NCI-H2196 (cell line): ENCODE measurements around the gene PRR36.

Source experiments
- DNase-seq: peaks from one replicate; lab custom pipeline; 2025; ENCODE audit not compliant: unreplicated experiment; lab: John Stamatoyannopoulos, UW

The PRR36 gene

DNA sequence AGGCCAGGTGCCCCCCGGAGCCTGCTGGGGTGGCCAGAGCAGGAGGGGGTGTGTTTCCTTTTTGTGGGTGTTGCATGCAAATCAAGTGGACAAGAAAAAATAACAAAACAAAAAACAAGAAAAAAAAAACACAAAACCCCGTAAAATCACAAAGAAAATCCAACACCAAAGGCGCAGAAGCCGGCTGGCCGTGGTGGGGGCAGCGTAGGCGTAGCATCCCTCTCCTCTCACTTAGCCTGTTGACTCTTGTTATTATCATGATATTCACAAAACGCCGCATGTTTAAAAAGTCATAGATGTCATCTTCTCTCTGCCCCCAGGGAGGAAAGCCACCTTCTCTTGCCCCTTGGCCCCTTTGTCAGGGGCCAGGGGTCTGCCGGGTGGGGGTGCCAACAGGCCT lies 39.5 kb upstream of the PRR36 start:
- no peak for DNase-seq

DNA sequence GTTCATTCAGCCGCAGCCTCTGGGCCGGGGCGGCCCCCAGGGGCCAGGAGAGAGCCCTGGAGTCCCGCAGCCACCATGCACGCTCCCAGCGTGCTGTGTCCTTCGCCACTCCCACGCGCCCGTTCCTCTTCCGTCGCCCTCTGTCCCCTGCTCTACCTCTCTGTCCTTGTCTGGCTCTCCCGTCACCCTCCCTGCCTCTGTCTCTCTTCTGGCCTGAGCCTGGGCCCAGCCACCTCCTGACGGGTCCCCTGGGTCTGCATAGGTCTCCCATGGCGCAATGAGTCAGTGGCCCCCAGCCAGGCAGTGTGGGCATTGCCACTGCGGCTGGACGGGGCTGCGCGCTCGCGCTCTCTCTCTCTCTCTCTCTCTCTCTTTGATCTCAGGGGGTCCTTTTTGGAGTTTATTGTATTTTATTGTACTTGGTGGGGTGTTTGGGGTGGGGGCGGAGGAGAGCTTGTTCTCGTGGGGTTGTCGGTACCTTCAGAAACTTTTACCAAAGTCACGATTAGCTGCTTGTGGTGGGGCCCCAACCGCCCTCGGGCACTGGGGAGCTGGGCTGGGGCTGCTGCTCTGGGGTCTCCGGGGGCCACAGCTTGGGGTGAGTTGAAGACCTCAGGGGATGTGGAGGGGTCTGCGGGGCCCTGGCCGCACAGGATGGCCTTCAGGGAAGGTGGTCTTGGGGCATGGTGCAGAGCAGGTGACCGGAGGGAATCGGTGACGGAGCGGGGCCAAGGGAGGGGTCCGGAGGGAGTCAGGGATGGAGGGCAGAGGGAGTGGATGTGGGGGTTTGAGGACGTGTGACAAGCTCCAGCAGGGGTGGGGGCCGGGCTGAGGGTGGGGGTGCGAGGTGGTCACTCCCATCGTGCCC lies 38.7 kb upstream of the PRR36 start:
- no peak for DNase-seq

DNA sequence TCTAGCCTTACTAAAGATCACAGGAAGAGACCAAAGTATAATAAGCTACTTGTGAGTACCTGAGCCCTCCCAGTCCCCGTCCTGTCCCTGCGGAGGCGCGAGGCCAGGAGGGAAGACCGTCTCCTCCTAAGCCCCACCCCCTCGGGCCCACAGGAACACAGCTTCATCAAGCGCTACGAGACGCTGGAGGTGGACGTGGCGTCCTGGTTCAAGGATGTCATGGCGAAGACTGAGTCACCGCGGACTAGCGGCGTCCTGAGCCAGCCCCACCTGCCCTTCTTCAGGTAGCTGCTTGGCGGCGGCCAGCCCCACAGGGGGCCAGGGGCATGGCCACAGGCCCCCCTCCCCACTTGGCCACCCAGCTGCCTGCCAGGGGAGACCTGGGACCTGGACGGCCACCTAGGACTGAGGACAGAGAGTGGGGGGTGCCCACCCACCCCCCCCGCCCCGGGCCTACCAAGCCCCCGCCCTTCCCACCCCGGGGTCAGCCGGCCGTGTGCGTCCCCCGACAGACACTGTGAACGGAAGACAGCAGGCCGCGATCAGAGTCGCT lies 38.0 kb upstream of the PRR36 start:
- DNase-seq = no peak

DNA sequence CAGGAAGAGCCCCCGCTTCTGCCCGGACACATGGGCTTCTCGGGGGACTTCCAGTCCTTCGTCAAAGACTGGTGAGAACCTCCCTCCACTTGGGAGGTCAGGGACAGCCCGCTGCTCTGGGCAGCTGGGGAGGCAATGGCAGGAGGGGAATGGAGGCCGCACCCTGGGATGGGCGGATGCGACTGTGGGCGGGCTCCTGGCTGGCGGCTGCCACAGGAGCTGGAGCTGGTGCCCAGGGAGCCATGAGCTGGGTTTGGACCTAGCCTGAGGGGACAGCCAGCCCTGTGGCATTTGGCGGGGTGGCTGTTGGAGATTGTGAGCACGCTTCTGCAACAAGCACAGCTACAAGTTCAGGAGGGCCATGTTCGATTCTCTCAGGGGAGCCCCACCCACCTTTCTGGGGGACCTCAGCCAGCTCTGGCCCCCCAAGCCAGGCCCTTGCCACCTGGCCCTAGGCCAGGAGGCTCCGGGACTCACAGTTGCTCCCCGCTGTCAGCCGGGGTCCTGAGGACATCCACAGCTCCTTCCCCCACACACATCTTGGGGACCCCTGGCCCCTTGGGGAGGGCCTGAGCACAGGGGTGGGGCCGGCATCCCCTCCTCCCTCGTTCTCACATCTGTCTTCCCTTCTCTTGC lies 37.4 kb upstream of the PRR36 start:
- no peak for DNase-seq

DNA sequence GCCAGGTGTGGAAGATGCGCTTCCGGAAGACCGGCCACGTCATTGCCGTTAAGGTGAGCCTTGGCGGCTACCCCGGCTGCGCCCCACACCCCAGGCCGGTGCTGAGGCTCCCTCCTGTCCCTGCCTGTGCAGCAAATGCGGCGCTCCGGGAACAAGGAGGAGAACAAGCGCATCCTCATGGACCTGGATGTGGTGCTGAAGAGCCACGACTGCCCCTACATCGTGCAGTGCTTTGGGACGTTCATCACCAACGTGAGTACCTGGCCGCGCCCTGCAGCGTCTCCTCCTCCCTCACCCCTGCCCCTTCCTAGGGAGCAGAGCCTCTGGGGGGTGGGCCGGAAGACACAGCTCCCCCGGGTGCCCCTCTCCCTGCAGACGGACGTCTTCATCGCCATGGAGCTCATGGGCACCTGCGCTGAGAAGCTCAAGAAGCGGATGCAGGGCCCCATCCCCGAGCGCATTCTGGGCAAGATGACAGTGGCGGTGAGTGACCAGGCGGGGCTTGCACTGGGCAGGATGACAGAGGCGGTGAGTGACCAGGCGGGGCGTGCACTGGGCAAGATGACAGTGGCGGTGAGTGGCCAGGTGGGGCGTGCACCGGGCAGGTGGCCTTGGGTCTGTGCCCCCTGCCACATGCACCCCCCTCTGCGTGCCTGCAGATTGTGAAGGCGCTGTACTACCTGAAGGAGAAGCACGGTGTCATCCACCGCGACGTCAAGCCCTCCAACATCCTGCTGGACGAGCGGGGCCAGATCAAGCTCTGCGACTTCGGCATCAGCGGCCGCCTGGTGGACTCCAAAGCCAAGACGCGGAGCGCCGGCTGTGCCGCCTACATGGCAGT lies 36.4 kb upstream of the PRR36 start:
- no peak for DNase-seq

DNA sequence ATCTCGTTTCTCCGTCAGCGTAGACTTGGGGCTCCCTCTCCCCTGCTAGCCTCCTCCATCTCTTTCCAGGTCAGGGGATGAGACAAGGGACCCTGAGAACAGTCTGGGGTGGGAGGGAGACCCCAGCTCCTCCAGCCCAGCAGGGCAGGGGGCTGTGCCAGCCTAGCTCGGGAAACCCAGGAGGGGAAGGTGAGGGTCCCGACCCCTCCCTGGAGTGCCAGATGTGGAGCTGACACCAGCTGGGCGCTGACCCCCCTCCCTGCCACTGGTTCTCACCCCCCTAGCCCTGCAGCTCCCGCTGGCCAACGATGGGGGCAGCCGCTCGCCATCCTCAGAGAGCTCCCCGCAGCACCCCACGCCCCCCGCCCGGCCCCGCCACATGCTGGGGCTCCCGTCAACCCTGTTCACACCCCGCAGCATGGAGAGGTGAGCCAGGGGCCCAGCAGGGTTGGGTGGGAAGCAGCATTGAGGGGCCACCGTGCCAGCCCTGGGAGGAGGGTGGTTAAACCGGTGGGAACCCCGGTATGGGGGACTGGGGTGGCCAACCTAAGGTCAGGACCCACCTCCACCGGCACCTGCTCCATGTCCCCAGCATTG lies 35.4 kb upstream of the PRR36 start:
- DNase-seq = no peak

DNA sequence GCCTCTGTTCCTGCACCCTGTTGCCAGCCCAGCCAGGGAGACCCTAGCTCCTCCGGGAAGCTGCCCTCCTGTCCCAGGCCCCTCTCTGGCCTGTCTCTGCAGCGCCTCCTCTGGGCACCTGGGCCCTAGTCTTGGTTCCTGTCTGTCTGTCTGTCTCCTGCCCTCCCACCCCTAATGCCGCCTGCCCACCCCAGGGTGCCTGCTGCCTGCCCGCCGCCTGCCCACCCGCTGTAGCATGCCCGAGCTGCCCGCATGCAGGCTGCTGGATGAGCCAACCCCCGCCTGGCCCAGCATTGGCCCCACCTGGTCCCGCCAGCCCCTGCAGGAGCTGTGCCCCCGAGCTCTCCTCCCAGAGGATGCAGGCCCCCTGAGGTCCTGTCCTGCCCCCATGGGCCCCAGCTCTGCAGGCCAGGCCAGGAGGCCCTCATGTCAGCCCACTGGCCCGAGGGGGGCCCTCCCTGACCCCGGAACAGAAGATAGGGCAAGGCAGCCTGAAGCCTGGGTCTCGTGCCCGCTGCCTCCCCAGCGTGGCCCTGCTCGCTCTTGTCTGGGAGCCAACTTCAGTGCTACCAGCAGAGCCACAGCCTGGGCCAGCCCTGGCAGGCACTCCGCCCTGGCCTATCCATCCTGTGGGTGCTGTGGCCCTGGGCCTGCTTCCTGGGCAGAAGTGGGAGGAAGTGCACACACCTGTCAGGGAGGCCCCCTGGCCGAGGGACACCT lies 34.7 kb upstream of the PRR36 start:
- no peak for DNase-seq

DNA sequence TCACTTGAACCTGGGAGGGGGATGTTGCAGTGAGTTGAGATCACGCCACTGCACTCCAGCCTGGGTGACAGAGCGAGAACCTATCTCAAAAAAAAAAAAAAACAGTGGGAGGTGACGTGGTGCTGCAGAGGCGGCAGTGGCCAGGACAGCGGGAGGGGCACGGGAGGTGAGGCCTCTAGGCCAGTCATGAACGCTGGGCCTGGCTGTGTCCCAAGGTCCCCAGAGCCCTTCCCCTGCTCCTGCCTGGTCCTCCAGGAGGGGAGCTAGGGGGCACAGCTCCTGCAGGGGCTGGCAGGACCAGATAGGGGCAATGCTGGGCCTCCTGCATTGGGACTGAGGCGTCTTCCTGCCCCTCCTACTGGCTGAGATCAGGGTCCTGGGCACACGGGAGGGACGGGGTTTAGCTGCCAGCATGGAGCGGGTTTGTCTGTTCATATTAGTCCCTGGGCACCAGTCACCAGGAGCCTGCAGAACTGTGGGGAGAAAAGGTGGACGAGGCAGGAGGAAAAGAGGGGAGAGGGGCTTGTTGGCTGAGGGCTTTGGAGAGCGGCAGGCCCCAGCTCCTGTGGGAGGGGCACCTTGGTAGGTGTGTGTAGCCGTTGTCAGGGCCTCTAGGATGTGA lies 34.0 kb upstream of the PRR36 start:
- no peak for DNase-seq

DNA sequence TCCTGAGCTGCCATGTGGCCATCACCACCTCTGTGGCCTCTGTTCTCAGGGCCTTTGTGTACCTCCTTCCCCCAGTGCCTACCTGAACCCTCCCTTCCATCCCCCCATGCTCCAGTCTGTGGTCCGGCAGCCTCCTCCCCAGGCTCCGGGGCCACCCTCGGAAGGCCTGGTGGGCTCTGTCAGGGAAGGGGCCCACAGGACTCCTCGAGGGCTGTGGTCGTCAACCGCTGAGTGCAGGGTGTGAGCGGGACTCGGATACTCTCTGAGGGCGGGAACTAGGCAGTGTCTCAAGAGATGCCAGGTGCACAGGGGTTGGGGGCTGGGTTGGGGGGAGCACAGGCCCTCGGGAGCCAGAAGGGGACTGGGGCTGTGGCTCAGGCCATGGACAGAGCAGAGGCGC lies 33.4 kb upstream of the PRR36 start:
- DNase-seq = no peak

DNA sequence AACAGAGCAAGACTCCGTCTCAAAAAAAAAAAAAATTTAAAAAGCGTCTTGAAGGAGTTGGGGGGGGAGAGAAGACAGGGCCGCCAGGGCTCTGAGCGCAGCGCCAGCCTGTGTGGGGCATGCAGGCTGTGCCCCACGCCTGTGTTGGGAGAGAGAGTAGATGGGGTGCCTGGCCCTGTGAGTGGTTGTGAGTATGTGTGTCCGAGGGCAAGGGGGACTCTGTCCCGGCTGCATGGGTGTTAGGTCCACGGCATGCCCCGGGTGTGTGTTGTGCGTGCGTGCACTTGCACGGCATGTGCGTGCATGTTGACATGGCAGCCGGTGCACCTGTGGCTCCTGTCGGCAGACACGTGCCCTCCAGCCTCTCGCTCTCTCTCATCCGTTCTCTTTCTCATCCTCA lies 32.9 kb upstream of the PRR36 start:
- DNase-seq = no peak

DNA sequence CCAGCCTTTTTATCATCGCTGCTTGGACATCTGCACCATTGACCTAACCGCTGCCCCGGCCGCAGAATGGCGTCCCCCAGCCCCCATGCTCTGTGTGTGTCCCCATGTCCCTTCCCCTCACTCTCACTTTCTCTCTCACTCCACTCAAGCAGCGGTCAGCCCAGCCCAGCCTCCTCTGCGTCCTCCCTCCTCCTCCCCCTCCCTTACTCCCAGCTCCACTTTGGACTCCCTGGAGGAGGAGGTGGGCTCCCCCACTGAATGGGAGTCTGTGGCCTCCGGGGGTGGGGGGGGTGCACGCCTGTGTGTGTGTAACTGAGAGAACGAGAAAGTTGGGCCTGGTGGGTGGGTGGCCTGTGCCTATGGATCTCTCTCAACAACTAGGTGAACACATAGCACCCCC lies 31.7 kb upstream of the PRR36 start:
- no peak for DNase-seq

DNA sequence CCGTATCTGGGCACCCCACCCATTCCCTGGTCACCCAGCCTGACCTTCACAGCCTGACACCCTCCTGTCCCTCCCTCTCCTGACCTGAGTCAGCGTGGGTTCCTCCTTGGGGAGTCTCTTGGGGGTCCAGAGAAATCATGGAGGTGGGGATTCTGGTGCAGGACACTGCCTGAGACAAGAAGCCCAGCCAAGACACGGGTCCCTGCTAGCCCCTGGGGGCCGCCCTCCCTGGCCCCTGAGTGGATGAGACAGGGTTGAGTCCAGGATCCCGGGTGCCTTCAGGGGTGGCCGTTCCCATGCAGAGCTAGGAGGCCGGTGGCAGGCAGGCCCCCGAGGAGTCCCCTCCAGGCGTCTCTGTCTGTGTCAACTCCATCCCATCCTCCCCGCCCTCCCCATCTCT lies 31.1 kb upstream of the PRR36 start:
- DNase-seq = no peak

DNA sequence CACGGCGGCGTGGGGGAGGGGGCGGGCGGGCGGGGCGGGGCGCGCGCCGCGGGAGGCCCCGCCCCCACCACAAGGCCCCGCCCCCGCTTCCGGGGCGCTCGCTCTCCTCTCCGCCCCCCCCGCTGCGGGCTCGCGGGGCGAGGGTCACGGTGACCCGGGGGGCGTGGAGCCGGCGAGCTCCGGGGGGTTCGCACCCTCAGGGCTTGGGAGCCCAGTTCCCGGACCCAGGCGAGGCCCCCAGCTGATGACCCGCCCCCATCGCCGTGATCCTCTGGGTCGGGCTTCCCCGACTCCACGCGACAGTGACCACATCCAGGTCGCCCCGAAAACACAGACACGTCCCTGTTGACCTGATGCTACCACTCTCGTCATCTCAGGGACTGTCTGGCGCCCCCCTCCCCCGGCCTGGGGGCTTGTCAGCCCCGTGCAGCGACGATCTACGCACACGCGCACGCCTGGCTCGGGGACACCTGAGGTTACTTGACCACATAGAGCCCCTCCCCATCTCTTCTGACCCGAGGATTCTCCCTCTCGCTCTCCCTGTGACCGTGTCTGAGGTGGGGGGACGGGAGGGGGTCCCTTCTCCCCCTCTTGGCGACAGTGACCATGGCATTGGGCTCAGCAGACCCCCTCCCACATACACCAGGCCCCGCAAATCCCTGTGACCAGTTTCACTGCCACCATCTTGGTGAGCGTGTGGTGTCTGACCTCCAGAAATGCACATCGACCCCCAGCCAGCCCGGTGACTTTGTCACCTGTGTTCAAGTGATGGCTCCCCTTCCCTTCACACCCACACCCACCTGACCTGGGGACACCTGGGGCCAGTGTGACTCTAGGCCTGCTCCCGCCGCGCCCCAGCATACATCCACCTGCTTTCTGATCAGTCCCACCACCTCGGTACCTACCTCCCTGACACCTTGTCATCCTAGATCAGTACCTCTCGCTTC lies 30.2 kb upstream of the PRR36 start:
- peak; percentile 73 for DNase-seq

DNA sequence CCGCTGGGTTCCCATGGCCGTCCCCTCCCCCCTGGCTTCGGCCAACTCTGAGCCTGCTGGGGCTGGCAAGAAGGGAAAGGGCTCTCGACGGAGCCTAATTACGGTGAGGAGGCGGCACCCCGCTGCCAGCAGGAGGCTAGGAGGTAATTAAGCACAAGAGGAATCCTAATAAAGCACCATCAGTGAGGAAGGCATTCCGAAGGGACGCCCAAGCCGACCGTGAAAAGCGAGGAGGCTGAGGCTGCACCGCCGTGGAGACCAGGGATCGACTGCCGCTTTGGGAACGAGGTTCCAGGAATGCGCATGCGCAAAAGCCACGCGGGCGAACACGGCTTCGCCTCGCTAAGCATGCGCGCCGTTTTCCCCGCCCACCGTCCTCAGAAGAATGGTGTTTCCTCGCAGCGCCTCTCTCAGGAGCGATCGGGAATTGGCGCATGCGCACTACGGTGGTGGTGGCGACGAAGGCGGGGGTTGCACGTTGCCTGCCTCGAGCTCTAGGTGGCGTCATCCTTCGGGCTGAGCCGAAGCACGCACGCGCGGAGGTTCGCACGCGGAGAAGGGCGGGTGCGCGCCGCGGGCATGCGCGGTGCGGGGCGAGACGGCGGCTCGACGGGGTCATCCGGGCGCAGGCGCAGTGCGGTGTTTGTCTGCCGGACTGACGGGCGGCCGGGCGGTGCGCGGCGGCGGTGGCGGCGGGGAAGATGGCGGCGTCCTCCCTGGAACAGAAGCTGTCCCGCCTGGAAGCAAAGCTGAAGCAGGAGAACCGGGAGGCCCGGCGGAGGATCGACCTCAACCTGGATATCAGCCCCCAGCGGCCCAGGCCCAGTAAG lies 29.3 kb upstream of the PRR36 start, which contains the start of gene MAP2K7:
MAP2K7 (plus strand) TSS at position 634 of the 830 bp plus-strand sequence; CDS start at position 702, 68 bp downstream.
- DNase-seq = peak; percentile 100

DNA sequence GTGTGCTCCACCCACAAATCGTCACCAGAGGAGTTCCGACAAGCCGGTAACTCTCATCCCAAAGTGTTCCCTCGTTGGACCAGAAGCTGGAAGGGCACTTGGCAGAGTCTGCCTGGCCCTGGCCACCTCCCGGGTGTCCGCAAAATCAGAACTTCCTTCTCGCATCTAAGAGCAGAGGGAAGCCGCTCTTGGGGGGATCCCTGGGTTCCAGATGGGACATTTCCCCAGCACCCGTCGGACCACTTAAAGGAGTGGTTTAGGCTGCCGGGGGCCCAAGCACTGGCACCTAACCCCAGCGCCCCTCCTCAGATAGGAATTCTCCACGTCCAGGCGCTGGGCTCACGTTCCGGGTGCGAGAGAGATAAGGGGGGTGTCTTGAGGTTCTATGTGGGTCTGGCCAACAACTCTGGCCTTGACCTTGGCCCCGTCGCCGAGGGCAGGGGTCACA lies 28.6 kb upstream of the PRR36 start:
- DNase-seq = no peak

DNA sequence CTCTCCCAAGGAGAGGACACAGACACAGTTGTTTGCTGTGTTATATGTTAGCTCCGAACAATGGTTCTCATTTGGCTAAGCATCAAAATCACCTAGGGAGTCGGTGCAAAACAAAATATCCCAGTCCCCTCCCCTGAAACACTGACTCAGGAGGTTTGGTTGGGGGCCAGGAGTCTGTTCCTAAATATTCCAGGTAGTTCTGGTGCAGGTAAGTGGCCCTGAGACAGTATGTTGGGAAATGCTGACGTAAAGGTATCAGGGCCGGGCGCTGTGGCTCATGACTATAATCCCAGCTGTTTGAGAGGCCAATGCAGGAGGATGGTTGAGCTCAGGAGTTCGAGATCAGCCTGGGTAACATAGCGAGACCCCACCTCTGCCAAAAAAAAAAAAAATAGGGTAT lies 27.1 kb upstream of the PRR36 start:
- no peak for DNase-seq

DNA sequence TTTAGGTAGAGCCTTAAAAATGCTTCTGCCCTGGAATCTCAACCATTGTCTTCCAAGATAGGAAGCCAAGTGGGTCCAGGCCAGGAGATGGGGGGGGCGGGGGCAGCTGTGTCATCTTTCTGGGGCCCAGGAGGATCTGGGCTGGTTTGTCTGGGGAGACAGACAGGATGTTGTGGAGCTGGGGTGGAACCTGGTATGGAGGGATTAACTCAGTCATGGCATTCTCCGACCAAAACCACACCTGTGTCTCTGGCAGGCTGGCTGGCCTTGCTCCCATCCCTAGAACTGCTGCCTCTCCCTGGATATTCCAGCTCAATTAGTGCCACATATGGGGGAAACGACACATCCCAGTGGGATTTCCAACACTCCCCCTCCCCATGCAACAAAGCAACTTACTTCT lies 26.7 kb upstream of the PRR36 start:
- DNase-seq = no peak

DNA sequence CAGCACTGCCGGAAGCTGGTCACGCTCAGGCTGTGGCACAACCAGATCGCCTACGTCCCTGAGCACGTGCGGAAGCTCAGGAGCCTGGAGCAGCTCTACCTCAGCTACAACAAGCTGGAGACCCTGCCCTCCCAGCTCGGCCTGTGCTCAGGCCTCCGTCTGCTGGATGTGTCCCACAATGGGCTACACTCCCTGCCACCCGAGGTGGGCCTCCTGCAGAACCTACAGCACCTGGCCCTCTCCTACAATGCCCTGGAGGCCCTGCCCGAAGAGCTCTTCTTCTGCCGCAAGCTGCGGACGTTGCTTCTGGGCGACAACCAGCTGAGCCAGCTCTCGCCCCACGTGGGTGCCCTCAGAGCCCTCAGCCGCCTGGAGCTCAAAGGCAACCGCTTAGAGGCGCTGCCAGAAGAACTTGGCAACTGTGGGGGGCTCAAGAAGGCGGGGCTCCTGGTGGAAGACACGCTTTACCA lies 26.2 kb upstream of the PRR36 start:
- no peak for DNase-seq
